Middle frontal gyrus (tissue), 1 donor: ENCODE measurements around the gene CDC37L1.

Source experiments
- DNase-seq: peaks from one replicate; pipeline ENCODE4 v3.0.0-alpha.2; 2015; ENCODE audit warnings: low spot score; ENCODE audit errors: extremely low spot score

CDC37L1 gene

DNA sequence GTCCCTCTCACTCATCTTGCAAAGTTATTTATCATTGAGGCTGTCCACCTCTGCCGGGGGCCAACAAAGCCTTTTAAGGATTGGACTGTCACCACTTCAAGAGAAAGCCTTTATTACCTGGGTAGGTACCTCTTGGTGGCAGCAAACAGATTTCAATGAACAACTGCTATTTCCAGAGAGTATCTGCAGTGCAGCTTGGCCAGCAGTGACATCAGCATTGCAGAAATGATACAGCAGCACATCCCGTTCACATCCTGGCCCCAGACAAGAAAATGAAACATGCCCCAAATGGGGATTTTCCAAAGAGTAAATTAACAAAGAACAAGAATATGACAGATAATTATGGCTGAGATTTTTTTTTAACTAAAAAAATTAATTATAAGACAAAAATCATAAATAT lies 10.8 kb upstream of the CDC37L1 start:
- no peak for DNase-seq

DNA sequence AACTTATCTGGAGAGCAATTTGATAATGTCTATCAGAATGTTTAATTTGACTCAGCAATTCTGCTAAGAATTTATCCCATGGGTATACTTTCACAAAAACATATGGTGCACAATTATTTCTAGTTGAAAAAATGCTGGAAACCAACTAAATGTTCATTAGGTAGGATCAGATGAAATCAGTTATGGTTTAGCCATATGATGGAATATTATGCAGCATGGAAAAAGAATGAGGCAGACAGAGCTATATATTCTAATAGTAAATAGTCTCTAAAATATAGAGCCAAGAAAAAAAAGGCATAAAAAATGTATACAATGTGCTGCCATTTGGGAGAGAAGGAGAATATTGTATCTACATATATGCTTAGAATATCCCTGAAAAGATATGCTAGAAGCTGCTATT lies 9.5 kb upstream of the CDC37L1 start:
- DNase-seq = no peak

DNA sequence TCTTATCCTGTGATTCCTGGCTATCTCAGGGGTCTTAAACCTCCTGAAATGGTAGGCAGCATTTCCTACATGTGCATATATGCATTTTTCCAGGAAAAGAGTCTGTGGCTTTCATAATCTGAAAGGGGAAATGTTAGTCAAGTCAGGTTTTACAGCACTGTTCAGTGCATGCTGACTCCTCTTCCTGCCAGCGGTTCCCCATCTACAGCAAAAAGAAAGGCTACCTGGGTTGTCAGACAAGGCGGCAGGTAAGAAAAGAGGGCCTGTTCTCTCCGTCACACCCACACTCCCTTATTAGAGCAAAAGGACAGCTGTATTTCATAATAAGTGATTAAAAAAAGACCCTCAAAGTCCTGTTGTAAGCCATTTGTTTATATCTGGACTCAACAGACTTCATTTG lies 8.8 kb upstream of the CDC37L1 start:
- no peak for DNase-seq

DNA sequence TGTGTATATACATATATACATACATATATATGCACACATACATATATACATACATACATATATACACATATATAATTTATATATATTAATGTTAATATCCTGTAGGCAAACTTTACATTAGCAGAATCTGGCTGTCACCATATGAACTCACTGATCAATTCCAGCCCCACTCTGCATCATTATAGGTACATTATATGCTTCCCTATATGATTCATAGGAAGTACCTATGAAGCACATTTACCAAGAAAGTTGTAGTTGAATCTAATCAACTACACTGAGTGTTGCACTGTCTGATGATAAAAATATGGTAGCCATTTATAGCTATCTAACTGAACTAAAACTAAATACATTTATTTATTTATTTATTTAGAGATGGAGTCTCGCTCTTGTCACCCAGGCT lies 7.6 kb upstream of the CDC37L1 start:
- DNase-seq = no peak

DNA sequence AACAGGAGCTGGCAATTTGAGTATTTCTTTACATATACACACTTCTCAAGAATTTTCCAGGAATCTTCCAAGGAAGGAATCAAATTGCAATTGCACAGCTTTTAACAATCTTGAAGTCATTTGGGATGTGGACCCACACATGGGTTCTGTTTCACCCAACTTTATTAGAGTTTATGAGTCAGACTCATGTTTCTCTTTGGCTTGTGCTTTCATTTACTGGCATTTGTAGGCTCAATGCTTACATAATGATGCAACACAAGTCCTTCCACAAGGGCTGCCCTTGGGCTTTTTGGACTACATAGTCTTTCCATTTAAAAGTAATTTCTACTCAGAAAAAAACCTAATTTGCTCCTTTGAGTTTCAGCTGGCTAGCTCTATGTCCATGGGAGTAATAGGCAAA lies 4.6 kb upstream of the CDC37L1 start:
- DNase-seq = no peak

DNA sequence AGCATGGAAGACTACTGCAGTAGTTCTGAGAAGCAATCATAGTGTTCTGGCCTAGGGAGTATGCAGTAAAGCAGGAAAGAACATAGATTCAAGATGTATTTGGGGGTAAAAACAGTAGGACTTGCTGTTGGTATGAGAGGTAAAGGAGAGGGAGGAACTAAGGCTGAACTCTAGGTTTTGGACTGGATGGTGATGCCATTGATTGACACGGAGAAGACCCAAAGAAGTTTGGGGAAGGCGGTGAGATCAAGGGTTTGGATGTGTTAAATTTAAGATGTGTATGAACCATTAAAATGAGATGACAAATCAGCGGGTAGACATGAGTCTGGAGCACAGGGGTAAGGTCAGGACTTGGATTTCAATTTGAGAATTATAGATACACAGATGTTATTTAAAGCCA lies 2.0 kb upstream of the CDC37L1 start:
- no peak for DNase-seq

DNA sequence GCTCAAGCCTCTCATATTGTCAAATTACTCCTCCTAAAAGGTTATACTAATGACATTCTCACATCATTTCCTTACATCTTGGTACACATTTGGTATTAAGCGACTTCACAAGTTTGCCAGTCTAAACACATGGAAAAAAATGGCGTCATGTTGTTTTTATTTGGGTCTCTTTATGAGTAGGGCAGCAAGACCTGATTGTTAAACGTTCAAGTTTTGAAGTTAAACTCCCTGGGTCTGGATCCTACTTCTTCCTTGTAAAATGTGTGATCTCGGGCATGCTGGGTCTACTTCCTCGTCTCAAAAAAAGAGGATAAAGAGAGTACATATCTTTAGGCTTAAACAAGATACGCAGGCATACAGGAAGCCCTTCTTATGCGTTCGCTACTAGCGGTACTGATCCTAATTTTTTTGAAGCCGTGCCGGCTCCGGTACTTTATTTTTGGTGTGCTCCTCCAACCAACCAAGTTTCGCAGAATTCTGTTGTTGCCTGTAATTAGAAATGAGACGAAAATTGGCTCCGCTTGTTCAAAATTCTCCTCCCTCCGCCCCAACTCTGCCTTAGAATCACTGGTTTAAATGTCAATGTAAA lies 596 bp upstream of the CDC37L1 start:
- DNase-seq = no peak

DNA sequence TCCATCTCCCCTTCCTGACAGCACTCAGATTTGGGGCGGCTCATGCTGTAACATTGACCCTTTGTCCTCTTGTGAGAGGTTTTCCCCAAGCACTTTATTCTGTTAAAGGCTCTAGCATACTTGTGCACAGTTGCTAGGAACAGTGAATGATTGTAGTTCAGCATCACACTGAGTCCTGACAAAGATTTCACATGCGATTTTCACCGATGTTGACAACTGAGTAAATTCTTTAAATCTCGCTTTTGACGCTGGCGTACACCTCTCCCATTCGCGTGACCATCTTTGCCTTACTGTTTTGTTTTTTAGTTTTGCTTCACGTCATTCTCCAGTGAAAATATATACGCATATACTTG lies 780 bp downstream of the CDC37L1 start:
- DNase-seq = no peak

DNA sequence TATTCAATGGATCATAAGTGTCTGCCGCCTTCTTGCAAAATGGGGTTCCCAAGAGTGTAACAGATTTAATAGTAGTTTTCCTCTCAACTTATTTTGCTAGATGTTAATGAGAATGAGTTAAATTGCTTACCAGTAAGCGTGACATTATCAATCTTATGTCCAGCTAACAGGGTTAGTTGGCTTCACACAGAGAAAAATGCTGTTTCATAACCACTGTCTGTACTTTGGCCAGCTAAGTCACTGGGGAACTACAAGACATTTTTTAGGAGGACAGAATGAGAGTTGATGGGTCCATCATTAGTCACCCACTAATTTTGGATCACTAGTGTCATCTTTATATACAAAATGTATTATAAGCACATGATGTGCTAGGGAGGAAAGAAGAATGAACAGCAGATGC lies 1.4 kb downstream of the CDC37L1 start:
- no peak for DNase-seq

DNA sequence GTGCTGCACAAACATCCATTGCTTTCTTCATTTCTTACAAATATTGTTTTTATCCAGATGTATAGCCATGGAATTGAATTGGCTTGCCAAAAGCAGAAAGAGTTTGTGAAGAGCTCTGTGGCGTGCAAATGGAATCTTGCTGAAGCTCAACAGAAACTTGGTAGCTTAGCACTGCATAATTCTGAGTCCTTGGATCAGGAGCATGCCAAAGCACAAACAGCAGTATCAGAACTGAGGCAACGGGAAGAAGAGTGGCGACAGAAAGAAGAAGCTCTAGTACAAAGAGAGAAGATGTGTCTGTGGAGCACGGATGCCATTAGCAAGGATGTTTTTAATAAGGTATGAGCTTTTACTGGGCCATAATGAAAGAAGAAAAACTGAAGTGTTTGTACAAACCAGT lies 5.5 kb downstream of the CDC37L1 start:
- DNase-seq = no peak

DNA sequence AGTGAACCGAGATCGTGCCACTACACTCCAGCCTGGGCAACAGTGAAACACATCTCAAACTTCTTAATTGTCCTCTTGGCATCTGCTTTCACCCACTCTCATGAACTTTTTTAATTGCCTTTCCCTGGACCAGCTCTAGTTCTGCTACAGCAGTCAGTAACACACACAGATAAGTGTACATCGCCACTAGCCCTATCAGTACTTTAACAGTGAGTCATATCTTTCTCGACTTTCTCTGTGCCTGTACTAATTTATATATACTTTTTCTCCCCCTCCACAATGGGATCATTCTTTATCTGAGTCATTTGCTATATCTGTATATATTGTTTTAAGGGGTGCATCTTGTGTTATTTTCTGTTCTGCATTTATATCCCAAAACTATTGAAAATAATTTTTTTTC lies 6.7 kb downstream of the CDC37L1 start:
- DNase-seq = no peak

DNA sequence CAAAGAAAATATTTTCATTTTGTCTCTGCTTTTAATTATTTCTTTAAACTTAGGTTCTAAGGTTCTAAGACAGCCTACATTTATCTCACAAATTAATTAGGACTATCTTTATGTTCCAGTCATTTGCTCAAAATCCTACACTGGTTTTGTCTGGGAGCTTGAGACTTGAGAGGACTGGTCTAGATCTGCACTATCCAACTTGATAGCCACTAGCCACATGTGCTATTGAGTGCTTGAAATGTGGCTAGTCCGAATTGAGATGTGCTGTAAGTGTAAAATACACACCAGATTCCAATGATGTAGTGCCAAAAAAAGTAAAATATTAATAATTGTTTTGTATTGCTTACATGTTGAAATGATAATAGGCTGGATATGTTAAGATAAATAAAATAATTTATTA lies 7.2 kb downstream of the CDC37L1 start:
- DNase-seq = no peak

DNA sequence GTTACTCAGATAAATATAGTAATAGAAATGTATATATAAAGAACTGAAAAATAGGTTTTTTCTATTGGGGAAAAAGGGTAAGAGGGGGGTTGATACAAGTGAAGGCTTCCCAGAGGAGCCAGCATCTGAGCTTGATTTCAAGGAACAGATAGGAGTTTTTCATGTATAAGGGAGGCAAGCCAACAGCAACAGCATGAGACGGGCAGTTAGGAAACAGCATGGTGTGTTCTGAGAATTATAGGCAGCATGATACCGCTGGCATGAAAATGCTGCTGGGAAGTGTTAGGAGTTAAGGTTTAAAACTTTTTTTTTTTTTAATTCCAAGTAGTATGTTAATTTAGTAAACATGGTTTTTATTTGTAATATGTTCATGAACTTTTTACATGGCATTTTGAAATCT lies 9.7 kb downstream of the CDC37L1 start:
- DNase-seq = no peak

DNA sequence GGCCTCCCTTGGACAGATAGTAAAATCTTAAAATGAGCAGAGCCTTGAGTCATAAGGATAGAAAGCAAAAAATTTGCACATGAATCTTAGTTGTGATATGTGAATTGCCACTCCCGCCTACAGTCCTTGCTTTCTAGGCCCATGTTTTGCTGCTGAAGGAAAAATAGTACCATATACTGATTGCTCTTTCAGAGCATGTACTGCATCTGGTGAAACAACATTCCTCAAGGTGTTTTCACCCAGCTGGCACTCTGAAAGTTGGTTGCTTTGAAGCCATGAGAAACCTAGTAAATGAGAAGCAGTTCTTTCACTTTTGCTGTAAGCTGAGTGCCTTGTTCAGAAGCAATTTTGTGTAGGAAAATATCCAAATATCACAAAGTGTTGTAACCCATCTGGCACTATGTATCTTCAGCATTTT lies 10.3 kb downstream of the CDC37L1 start:
- peak; percentile 29 for DNase-seq

DNA sequence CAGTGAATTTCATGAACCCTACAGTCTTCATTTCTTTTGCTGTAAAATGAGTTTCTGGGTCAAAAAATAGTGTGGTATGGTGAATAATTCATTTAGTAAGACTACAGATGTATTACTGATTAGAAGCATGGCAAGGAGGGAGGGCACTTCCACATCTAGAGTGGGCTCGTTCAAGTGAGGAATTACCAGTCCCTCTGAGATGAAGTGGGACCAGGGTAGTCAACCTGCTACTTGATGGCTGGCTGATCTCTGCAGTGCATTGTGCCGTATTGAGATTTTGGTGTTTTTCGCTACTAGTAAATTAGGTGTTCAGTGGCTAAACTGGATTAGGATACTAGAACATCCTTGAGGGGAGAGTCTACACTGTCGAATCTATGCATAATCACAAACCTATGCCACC lies 10.8 kb downstream of the CDC37L1 start:
- no peak for DNase-seq

DNA sequence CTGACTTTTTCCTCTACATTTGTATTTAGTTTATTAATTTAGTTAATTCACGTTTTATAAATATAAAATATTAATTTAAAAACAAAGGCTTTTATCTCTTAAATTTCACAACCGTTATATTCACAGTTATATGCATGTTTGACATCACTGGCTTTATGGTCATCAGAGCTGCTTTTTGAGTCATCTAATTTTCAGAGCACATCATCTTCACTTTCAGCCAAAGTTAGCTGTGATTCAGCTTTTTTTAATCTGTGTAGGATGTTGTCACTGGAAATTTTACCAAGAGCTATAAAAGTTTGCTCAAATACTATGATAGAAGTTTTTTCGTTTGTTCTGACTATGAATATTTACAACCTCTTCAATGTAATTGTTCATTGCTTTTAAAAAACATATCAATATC lies 12.4 kb downstream of the CDC37L1 start:
- no peak for DNase-seq

DNA sequence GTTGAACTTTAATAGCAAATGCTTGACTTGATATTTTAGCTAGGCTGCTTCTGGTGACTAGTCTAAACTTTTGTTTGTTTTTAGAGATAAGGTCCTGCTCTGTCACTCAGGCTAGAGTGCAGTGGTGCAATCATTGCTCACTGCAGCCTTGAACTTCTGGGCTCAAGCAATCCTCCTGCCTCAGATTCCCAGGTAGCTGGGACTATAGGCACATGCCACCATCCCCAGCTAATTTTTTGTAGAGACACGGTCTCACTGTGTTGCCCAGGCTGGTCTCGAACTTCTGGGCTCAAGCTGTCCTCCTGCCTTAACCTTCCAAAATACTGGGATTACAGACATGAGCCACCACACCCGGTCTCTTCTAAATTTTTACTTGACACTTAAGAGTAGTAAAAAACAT lies 20.7 kb downstream of the CDC37L1 start:
- DNase-seq = no peak

DNA sequence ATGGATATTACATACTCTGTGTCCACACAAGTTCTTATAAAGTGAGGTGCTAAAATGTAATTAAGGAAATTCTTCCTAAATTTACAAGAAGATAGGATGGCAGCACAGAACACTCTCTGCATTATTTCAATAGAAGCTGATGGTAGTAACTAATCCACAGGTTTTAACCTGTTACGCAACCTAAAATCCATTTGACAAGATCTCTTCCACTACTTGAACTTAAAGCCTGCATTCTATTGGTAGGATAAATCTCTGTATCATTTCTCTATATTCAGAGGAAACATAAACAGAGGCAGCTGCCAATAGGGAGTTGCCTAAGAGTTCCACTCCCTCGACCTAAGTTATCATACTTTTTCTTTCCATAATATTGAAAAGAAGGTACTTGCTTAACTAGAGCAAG lies 21.6 kb downstream of the CDC37L1 start:
- DNase-seq = no peak

DNA sequence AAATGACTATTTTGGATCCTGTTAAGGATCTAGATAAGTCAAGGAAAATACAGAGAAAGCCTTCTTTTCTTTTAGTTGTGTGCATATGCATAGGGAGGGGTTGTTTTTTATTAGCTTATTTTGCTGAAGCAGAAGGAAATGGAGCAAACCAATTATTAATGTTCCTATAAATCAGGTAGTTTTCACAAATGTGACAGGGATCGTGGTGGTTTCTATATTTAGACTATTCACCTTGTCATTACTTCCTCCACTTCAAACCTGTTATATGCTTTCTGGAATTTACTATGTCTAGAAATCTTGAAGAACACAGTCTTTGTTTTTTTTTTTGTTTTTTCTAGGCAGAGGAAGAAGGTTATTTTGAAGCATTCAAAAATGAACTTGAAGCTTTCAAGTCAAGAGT lies 22.2 kb downstream of the CDC37L1 start:
- DNase-seq = no peak

DNA sequence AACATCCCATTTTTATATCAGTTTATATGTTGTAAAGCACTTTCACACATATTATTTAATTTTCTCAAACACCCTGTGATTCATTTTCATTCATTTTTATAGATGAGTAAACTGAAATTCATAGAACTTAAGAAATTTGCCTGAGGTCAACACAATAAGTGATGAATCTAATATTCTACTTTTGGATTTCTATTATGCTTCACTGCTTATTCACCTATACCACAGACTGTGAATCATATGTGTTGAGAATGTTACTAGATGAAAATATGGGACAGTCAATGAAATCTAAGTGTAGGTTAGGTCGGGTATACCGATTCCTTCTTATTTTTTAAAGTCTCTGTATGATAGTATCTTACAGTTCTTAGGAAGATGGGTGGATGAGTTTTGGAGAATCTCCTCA lies 24.8 kb downstream of the CDC37L1 start:
- DNase-seq = no peak

DNA sequence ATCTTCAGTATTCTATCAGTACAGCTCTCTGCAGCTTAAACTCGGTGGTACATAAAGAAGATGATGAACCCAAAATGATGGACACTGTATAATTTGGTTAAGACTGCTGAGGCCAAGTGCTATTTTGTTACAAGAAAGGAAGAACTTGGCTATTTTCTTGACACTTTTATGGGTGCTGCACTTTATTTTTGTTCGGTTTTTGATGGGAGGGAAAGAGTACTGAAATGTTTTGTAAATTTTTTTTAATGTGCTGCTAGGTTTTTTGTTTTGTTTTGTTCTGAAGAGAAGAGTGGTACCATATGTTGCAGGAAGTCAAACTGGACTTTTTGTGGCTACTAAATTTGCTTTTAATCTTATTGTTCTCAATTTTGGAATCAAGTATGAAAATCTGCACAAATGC lies 26.7 kb downstream of the CDC37L1 start:
- no peak for DNase-seq

DNA sequence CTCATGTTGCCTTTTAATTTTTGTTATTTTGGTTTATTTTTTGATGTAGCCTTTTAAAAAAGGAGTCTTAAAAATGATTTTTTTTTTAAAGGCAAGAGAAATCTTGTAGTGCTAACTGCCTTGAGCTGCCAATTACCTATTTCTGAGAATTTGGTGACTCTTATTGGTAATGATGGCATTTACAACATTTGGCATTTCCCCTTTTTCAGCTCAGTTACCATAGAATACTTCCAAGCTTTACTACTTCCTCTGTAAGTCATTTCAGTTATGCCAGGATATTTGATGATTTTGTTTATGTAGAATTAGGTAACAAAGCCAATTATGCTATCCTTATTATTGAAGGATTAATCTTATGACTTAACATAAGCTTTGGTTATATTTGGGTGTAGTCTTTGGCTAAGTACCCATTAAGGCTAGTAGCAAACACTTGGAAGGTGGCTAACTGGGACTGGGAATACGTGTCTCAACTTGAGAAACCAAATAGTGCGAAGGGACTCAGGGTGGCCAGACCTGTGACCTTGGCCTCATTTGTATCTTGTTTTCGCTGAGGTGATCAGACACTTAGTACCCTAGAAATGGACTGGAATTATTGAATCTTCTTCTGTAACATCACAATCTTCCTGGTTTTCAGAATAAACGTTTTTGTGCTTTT lies 27.7 kb downstream of the CDC37L1 start:
- no peak for DNase-seq

DNA sequence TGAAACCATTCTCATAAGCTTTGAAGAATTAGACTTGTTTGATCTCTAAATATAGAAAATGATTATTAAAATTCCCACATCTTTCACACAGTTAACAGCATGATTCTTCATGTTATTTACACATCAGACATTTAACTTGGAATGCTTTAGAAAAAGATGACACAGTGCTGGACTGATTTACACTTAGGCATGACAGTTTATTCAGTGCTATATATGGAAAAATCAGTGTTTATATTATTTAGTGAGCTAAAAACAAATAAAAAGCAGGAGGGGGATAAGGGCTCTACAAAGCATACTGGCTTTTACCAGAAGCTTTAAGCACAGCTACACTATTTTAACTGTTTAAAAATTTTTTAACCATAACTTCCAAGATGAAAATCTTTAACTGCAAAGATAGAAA lies 30.0 kb downstream of the CDC37L1 start:
- no peak for DNase-seq

DNA sequence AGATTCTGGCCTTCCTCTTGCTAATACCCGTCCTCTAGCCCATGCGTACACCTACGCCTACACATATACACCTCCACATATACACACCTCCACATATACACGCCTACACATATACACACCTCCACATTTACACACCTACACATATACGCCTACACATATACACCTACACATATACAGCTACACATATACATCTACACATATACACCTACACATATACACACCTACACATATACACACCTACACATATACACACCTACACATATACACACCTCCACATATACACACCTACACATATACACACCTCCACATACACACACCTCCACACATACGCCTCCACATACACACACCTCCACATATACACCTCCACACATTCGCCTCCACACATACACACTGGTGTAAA lies 34.5 kb downstream of the CDC37L1 start:
- DNase-seq = no peak
